ENCODE results near the gene OPALIN.
"Not testable (repeated sequence)": the region's sequence is repeated elsewhere in the genome, so short reads cannot be mapped to it uniquely, and the experiment has no call there.

The OPALIN gene

DNA sequence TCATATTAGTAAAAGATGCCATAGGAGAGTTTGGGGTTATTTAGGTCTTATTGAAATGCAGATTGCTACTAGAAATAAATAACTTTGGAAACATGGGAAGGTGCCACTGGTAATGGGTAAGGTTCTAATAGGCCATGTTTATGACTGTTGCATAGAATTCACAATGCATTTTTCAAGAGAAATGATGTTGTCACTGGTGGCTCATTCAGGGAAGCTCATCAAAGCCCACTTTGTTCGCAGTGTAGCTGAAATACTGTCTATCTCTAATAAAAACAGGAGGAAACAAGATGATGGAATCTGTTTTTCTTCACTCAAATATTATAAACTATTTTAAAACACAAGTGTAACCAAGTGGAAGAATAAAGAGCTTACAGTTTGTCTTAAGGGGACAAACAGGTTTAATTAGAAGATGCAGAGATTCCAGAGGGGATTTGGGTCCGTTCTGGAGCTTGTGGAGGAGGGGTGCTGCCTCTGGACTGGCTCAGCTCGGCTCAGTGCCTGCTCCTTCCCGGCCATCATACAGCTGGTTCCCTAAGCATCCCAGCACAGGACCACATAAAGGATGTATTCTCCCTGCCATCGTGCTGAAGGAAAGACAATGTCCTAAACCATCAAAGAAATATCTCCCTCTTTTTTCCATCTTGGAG lies 20.4 kb downstream of the OPALIN start:
- no peak for DNase-seq (ENCODE audit: low read depth in 2 of 2)

GRCh38 chr10:96337106-96337505 lies 21.7 kb downstream of the OPALIN start:
- DNase-seq (ENCODE audit: low read depth in 2 of 2): no peak

DNA sequence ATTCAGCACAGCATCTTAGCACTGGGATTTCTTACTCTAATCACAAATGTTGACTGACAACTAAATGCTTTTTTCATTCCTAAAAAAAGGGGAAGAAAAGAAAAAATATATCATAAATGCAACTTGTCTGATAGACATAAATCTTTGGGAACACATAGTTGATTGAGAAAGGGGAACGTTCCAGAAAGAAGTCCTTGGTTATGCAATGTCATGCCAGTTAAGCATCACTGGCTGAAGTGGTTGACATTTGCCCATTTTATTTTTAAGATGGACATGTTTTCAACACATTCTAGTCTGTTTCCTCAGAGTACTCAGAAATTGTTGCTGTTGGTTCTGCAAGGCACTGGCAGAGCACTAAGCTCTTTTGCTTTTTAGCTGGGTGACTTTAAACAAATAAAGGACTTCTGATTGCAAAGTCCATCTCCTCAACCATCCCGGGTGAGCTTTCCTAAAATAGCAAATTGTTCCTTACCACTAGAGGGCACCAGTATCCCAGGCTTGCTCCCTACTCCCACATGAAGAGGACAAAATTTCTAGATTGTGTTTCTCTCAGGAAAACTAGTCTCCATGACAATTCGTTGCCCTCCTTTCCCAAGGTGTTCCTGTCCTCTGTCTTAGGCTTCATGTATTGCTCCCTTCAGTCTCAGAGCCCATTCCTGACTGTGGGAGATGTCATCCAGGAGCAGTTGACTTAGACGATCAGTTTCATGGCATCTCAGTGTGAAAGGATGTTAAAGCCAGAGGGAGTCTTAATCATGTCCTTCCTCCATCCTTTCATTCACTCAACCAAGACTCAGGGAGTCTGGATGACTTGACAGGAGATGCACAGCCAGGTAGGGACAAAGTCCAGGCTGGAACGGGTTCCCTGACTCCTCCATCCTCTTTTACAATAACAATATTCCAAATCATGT lies 23.9 kb downstream of the OPALIN start:
- DNase-seq (ENCODE audit: low read depth in 2 of 2): no peak

GRCh38 chr10:96333101-96333500 lies 25.7 kb downstream of the OPALIN start:
- DNase-seq (ENCODE audit: low read depth in 2 of 2): no peak

- DNase-seq (ENCODE audit: low read depth in 2 of 2): no peak
Measured at GRCh38 chr10:96327462-96327861, 31.3 kb downstream of the OPALIN start.

DNA sequence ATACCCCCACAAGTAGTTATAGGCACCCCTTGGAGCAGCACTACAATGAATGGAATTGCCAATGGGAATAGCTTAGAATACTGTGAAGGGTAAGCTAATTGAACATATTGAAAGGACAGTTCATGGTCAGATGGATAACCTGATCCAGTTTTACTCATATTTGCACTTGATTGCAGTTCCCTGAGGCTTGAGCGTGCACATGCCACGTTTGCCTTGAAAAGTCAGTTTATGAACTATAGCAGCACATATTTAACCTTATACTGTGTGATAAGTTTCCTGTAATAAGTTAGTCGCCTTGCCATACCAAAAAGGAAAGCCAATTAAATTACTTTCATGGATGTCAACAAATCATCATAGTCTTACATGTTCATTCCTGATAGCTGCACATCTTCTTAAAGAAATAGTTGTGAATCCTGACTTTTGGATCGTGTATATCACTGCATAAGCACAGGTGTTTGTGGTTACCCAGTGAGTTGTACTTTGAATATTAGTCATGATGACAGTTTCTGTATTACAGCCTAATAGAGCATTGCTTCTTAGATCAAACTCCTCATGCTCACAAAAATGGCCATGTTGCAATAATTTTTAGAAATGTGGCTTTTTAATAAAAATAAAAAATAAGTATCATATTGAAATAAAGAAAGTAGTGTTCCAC lies 33.0 kb downstream of the OPALIN start:
- DNase-seq (ENCODE audit: low read depth in 2 of 2): no peak

DNA sequence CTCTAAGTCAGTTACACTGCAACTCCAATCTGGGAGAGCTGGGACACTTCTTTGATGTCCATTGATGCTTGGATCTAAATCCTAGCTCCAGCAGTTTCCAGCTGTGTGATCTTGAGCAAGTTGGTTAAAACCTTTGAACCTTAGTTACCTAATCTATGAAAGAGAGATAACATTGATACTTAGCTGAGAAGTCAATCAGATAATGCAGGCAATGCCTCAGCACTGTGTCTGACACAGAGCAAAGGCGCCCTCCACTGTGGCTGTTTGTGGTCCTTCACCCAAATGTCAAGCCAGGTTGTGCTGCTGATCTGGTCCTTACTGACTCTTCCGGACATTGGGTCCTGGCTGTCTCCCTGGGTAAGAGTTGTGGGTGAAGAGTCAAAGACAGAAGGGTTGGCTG lies 34.4 kb downstream of the OPALIN start:
- DNase-seq (ENCODE audit: low read depth in 2 of 2): no peak

DNA sequence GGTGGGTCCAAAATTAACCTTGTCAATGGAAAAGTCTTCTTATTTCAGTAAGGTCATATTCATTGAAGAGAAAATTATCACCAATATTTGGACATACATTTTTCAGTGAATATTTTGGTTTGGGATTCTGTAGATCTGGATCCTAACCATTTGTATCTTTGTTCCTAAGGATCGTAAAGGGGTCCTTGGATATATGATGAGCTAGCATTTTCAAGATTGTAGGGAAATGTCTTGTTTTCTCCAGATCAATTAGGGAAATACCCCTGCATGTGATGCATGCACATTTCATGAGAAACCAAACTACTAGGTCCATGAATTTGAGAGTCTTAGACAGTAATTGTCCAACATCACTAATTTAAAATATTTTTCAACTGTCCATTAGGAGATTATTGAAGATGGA lies 36.5 kb downstream of the OPALIN start:
- DNase-seq (ENCODE audit: low read depth in 2 of 2): no peak

DNA sequence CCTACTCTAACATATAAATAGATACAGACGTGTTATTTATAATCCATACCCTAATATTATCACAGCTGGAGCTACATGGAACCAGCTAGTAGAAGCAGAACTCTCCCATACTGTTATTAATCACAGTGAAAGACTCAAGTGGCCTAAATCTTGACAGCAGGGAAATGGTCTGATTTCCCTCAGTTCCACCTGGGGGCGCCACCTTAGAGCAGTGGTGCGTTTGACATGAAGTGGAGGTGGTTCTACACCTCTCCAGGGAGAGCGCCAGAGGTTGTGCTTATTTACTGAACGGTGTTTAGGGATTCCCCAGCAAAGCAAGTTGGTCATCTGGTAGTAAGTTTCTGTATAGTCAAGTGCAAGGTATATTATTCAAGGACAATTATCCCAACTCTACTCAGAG lies 37.0 kb downstream of the OPALIN start:
- DNase-seq (ENCODE audit: low read depth in 2 of 2): no peak

GRCh38 chr10:96319754-96320474 lies 38.9 kb downstream of the OPALIN start:
- DNase-seq (ENCODE audit: low read depth in 2 of 2): no peak

- DNase-seq (ENCODE audit: low read depth in 2 of 2): no peak
Measured at GRCh38 chr10:96317067-96317833, 41.6 kb downstream of the OPALIN start.

DNA sequence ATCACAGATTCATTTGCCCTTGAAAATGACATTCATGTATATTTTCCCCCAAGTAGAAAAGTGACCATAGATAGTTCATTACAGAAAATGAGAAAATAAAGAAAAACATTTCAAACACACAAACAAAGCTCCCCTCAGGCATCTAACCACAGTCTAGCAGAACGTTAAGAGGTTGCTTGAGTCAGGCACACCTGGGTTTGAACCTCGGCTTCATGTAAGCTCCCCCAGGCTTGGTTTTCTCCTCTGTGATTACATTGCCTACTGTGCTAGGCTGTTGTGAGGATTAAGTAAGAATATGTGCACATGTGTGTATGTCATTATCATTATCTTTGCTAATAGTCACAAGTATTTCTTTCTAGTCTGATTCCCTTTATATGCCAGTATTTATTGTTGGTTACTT lies 45.5 kb downstream of the OPALIN start:
- no peak for DNase-seq (ENCODE audit: low read depth in 2 of 2)

- DNase-seq (ENCODE audit: low read depth in 2 of 2): no peak
Measured at GRCh38 chr10:96311180-96311715, 47.6 kb downstream of the OPALIN start.

GRCh38 chr10:96310321-96310669 lies 48.5 kb downstream of the OPALIN start:
- no peak for DNase-seq (ENCODE audit: low read depth in 2 of 2)

GRCh38 chr10:96309628-96310320 lies 49.0 kb downstream of the OPALIN start:
- no peak for DNase-seq (ENCODE audit: low read depth in 2 of 2)

DNA sequence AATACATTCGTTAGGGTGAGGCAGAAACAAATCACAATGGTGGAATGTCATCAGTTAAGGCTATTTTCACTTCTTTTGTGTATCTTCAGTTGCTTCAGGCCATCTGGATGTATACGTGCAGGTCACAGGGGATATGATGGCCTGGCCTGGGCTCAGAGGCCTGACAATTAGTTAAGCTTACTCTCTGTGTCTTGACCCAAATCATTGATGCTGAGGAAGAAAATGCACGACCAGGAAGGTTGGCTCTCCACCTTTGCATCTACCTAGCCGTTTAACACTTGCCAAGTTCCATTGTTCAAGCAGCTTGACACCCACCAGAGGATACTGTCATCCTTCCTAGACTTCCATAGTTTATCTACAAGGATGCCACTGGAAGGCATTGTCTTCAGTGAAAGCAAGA lies 49.9 kb downstream of the OPALIN start:
- DNase-seq (ENCODE audit: low read depth in 2 of 2): not testable (repeated sequence)

DNA sequence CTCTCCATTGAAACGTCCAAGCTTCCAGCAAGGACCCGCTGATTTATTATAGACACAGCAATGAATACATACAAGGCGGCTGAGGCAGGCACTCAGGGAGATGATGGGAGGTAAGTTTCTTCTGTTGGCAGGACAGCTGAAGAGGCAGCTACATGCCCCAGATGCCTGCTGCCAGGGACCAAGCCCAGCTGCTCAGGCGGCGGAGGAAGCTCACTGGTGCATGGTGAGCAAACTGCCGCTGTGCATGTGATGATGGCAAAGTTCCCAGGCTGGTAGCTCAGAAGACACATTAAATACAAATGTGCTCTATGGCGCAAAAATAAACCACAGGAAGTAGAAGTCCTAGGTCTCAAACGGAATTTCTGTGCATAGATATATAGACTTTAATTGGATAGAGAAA lies 52.3 kb downstream of the OPALIN start:
- no peak for DNase-seq (ENCODE audit: low read depth in 2 of 2)

DNA sequence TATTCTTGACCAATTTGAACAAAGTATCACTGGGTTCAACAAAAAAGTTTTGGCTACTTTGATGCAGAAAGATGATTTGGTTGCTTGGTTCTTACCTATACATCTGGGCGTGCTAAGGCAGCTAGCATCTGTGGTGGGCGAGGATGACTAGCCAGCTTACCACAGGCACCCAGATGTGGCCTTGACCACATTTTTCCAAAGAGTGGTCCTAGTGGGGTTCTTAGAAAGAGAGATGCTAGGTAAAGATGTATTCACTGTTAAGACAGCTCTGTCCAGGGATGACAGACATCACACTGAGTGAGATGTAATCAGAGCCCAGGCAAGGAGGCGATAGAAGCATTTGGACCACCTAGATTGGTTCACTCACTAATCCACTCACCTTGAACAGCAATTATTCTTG lies 53.8 kb downstream of the OPALIN start:
- DNase-seq (ENCODE audit: low read depth in 2 of 2): no peak

- no peak for DNase-seq (ENCODE audit: low read depth in 2 of 2)
Measured at GRCh38 chr10:96304230-96304629, 54.6 kb downstream of the OPALIN start, which contains the start of gene DNTT. DNTT (plus strand) TSS chr10:96304434; CDS start chr10:96304498, 64 bp downstream.

- no peak for DNase-seq (ENCODE audit: low read depth in 2 of 2)
Measured at GRCh38 chr10:96301616-96302015, 57.2 kb downstream of the OPALIN start.

All from activated CD8-positive, alpha-beta memory T cell treated with anti-CD3 and anti-CD28 coated beads for 4 hours (primary cell).